ENCODE results near the gene VOPP1.
"Not testable (repeated sequence)": the region's sequence is repeated elsewhere in the genome, so short reads cannot be mapped to it uniquely, and the experiment has no call there.

The VOPP1 gene

GRCh38 chr7:55477781-55478374 lies 94.4 kb downstream of the VOPP1 start:
- DNase-seq (ENCODE audit: low read depth, low spot score), result no peak
- H3K4me3 ChIP-seq (ENCODE audit: low read length), result no peak overlapping the region

- DNase-seq (ENCODE audit: low read depth, low spot score), result no peak
Measured at GRCh38 chr7:55476852-55477780, 95.2 kb downstream of the VOPP1 start.

DNA sequence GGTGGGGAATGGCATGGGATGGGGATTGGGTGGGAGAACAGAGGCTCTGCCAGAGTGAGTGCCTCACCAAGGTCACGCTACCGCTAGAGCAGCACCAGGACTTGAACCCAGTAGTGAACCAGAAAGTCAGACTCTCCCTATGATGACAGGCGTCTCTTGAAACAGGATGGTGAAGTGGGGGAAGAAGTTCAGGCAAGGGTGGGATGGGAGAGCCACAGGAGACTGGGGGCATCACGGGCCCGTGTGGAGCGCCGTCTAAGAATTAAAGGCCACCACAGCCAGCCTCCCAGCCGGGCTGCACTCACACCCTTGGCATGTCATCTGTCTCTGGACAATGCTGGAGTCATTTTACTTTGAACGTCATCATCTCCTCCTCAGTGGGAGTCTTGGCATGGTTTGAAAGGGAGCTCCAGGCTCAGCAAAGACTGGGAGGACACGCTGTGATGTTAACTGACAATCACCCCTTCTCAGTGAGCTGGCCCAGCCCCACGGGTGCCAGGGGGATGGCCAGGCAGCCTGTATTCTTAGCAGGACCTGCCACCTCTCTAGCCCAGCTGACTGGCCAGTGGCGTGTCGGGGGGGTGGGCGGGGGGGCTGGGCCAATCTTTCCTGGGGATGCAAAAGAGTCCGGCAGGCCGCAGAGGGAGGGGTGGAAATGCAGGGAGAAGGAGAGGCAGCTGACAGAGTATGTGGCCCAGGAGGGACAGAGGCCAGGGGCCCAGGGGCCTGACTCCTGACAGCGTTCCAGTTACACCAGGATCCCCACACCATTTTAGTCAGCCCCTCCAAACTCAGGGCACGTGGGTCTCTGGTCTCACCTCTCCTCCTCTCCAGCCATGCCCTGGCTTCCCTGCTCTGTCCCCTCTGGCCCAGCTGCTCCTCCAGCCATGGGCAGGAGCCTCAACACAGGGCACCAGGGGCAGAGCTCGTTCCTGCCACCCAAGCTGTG lies 96.2 kb downstream of the VOPP1 start:
- DNase-seq (ENCODE audit: low read depth, low spot score), result no peak
- no peak overlapping the region for H3K4me3 ChIP-seq (ENCODE audit: low read length)

More at GRCh38 chr7:55476852-55477780, 95.2 kb downstream of the VOPP1 start:
- no peak overlapping the region for H3K4me3 ChIP-seq (ENCODE audit: low read length)

DNA sequence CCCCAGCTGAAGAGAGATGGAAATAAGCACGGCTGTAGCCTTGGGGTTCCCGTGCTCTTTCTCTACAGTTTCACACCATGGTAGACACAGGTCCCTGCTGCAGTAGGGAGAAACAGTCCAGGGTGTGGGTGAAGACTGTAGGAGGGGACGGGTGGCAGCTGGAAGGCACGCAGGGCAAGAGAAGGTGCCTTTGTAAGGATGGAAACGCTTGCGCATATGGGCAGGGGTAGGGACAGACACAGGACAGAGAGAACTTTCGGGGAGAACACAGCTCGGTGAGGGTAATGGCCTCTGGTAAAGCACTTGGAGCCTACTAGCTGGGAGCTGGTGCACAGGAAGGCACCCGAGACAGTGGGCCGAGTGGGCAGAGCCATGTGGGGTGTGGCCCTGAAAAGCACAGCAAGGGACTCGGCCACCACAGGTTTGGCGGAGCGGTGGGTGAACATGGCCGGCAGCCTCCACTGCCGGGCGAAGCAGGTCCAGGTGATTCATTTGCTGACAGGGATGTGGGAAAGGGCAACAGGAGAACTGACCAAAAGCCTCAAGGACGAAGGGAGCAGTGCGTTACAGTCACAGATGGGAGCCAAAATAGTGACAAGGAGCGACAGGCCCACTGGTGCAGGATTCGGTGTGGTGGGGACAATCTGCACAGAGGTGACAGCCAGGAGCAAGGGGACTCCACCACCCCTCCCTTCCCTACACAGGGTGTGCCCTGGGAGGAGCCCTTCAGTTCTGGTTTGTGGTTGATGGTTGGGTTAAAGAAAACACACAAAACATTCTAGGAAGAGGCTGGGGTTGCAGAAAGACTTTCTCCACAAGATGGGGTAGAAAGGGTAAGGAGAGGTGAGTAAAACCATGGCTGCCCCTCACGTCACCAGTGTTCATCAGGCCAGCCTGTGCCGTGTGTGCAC lies 97.1 kb downstream of the VOPP1 start:
- H3K4me3 ChIP-seq (ENCODE audit: low read length), result no peak overlapping the region
- peak; percentile 72 for DNase-seq (ENCODE audit: low read depth, low spot score)

GRCh38 chr7:55473932-55474331 lies 98.4 kb downstream of the VOPP1 start:
- H3K4me3 ChIP-seq (ENCODE audit: low read length), result no peak overlapping the region
- no peak for DNase-seq (ENCODE audit: low read depth, low spot score)

DNA sequence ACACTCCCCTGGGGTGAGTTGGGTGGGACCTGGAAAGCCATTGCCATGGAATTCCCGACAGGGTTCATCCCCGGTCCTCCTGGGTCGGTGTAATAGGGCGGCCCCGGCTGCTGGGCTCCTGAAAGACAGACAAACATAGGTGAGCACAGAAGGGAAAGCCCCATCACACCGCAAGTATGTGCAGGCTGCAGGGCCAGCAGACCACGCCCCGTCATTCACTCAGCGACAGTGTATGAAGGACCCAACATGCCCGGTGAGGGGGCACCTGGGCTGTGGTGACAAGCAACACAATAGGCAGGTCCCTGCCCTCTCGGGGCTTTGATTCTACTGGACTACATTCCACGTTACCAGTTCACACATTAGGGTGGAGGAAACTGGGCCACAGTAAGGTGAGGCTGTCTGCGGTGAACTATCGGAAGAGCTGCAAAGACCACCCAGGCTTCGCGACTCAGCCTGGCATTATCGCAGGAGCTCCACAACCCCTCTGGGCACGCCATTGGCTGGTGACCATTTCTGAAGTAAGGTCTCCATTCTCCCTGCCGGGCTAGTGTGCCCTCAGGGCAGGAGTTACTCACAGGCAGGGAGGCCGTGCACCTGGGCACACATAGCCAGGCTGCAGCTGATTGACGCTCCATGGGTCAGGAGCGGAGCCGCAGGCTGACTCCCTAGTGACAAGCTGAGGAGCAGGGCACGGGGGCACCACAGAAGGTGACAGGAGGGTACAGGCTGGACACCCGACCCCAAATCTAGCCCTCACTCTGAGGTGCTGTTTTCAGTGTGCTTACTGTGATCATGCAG lies 99.2 kb downstream of the VOPP1 start:
- H3K4me3 ChIP-seq (ENCODE audit: low read length), result no peak overlapping the region
- no peak for DNase-seq (ENCODE audit: low read depth, low spot score)

DNA sequence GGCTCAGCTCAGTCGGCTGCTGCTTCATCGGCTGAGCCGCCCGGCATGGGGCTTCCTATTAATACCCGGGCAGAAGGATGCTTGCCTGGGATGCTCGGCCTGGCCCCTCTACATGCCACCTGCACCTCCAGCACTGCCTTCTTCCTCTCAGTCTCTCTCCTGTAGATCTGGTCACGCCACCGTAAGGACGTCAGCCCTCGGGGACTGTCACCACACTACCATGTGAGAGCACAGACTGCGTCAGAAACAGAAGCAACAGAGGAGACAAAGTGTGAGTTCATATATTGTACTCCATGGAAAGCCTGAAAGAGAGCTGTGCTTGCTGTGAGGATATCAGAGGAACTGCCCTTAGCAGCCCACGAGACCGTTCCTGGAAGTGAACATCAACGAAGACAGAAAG lies 99.9 kb downstream of the VOPP1 start:
- not testable (repeated sequence) for H3K4me3 ChIP-seq (ENCODE audit: low read length); DNase-seq (ENCODE audit: low read depth, low spot score)

- not testable (repeated sequence) for DNase-seq (ENCODE audit: low read depth, low spot score); H3K4me3 ChIP-seq (ENCODE audit: low read length)
Measured at GRCh38 chr7:55471594-55471993, 100.7 kb downstream of the VOPP1 start.

DNA sequence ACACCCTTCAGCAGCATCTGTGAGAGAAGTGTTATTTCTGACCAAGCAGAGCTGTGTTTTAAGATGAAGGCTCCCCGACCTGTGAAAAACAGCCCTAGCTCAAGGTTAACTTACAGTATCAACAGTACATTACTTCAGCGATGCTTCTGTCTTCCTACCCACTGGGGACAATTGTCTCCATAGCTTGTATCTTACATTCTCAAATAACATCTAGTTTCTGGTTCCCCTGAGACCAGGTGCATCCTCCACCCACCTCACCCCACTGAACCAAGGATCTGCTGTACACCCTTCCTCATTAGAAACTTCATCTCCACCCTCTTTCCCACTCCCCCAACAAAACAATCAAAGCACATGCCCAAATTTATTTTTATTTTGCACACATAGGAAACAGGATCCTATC lies 102.0 kb downstream of the VOPP1 start:
- peak; percentile 49 for DNase-seq (ENCODE audit: low read depth, low spot score)

GRCh38 chr7:55469721-55470120 lies 102.6 kb downstream of the VOPP1 start:
- DNase-seq (ENCODE audit: low read depth, low spot score), result peak; percentile 8

More for the DNA sequence above, 102.0 kb downstream of the VOPP1 start:
- no peak overlapping the region for H3K4me3 ChIP-seq (ENCODE audit: low read length)

DNA sequence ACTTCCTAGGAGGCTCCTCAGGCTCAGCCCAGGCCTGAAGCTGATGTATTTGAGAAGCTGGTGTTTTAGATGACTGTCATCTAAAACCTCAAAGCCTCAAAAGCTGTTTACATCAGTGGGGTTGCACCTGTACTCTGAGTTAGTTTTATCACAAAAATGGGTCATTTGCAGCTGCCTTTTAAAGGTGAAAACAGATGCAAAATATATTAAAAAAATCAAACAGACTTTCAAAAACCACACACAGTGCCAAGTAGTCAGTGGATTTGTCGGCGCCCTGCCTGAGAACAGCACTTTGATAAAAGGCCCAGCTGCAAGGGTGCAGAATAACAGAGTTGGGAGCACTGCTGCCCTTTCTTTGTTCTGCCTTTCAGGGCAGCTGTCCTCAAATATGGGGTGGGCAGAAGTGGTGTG lies 103.0 kb downstream of the VOPP1 start:
- DNase-seq (ENCODE audit: low read depth, low spot score), result peak; percentile 97
- no peak overlapping the region for H3K4me3 ChIP-seq (ENCODE audit: low read length)

More at GRCh38 chr7:55469721-55470120, 102.6 kb downstream of the VOPP1 start:
- H3K4me3 ChIP-seq (ENCODE audit: low read length), result no peak overlapping the region

- no peak overlapping the region for H3K4me3 ChIP-seq (ENCODE audit: low read length)
- DNase-seq (ENCODE audit: low read depth, low spot score), result no peak
Measured at GRCh38 chr7:55468495-55468894, 103.8 kb downstream of the VOPP1 start.

DNA sequence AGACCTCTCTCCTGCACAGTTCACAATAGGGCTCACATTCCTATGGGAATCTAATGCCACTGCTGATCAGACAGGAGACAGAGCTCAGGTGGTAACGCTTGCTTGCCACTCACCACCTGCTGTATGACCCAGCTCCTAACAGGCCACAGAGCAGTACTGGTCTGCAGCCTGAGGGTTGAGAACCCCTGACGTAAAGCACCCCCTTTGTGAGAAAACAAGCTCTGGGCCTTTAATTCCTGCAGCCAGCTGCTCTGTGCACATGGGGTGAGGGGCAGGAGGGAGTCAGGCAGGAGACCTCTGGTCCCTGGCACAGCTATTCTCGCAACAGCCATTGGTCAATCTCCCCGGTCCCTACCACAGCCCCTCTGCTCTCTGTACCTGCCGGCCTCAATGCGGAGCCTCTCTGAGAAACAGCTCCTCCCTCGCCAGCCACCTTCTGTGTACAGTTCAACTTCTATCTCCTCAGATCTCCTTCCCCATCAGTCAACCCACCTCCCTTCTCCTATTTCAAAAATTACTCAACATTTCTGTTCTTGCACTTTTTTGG lies 105.2 kb downstream of the VOPP1 start:
- H3K4me3 ChIP-seq (ENCODE audit: low read length), result no peak overlapping the region
- DNase-seq (ENCODE audit: low read depth, low spot score), result no peak

GRCh38 chr7:55465691-55466090 lies 106.6 kb downstream of the VOPP1 start:
- no peak overlapping the region for H3K4me3 ChIP-seq (ENCODE audit: low read length)
- no peak for DNase-seq (ENCODE audit: low read depth, low spot score)

- DNase-seq (ENCODE audit: low read depth, low spot score), result no peak
- no peak overlapping the region for H3K4me3 ChIP-seq (ENCODE audit: low read length)
Measured at GRCh38 chr7:55464422-55464821, 107.9 kb downstream of the VOPP1 start.

DNA sequence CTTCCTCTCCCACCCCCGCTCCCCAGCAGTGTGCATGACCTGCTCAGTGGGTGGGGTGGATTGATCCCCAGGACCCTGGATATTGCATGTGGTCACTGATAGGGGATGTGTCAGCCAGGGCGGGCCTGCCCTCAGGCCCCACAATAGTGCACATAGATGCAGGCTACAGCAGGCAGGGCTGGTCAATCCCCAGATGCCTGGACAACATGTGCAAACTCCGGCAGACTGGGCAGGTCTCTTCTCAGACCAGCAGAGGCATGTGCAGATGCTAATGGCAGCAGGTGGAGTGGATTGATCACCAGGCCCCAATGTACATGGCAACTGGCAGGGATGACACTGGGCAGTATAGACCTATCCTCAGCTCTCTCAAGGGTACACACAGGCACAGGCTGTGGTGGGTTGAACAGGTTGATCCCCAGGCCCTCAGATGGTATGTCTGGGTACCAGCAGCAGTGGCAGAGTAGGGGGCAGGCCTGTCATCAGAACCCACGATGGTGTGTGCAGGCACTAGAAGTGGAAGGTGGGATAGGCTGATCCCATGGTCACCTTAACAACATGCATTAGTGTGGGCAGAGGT lies 108.5 kb downstream of the VOPP1 start:
- no peak for DNase-seq (ENCODE audit: low read depth, low spot score)
- H3K4me3 ChIP-seq (ENCODE audit: low read length), result no peak overlapping the region

DNA sequence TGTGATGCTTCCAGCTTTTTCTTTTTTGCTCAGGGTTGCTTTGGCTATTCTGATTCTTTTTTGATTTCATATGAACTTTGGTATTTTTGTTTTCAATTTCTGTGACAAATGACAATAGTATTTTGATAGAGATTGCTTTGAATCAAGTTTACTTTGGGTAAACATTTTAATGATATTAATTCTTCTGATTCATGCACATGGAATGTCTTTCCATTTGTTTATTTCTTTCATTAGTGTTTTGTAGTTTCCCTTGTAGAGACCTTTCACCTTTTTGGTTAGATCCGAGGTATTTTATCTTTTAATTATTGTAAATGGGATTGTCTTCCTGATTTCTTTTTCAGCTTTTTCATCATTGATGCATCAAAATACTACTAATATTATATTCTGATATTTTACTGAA lies 114.0 kb downstream of the VOPP1 start:
- no peak overlapping the region for H3K4me3 ChIP-seq (ENCODE audit: low read length)
- no peak for DNase-seq (ENCODE audit: low read depth, low spot score)
